Inferior parietal cortex (tissue), 1 donor: ENCODE data around the gene NOS1AP.
A peak's percentile ranks its signal among the peaks of the same experiment; 100 is the strongest.

Source experiments
- DNase-seq: peaks from one replicate; pipeline ENCODE4 v3.0.0-alpha.2; 2016; ENCODE audit errors: extremely low spot score

NOS1AP gene

DNA sequence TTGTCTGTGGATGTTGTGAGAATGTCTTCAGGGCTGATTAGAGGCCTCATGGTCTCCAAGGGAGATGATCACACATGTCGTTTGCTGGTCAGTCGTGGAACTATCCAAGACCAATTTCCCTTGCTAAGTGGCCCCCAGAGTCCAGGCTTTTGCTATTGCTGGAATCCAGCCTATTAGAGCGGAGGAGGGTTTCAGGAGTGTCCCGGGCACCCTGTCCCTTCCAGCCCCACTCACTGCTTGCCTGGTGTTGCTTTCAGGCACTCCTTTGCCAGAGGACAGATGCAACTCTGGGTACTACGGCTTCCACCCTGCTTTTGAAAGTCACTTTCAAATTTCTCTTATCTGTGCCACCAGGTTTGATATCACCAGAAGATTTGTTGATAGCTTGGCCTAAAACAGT is 149.1 kb downstream of the NOS1AP start:
- no peak for DNase-seq

DNA sequence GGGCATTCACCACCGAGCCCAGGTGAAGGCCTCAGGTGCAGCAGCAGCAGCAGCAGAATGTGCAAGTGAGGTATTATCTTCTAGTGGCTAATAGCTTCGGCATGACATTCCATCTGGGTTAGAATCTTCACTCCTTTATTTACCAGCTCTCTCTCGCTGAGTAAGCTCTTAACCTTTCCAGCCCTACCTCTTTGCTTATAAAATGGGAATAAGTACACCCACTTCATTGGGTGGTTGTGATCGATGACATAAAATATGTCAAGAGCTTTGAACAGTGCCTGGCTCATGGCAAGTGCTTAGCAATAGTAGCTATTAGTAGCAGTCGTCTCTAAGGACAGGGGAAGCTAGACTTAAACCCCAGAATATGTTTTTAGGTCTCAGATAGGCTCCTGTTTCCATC is 149.5 kb downstream of the NOS1AP start:
- no peak for DNase-seq

DNA sequence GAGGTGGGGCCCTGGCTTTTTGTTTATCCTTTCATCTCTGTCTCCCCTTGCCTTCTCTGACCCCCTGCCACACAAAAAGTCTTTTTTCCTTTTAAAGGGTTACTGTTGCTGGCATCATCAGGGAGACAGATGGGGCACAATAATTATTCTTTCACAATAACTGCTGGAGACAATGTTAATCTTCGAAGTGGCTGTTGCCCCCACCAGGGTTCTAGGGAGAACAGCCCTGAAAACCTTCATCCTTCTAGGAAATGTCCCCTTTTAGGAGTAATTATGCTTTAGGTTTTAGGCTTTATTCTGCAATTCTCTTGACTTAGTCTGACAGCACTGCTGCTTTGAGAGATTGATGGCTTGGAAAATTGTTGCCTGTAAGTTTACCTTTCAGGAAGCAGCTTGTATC is 150.0 kb downstream of the NOS1AP start:
- DNase-seq, result no peak

DNA sequence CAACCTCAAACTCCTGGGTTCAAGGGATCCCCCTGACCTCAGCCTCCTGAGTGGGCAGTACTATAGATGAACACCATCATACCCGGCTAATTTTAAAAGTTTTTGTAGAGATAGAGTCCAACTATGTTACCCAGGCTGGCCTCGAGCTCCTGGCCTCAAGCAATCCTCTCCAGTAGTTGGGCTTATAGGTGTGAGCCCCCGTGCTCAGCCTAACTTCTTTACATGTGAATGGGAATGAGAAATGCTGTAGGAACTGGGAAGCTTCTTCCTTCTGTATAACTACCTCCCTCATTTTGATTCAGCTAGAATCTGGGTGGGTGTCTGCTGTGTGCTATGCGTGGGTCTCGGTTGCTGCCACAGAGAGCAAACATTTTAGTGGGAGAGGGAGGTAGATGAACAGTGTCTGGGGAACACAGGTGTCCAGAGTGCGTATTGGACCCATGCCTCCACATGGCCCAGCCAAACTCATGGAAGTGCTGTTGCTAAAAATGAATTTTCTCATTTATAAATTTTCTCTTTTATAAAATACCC is 150.6 kb downstream of the NOS1AP start:
- DNase-seq, result no peak

DNA sequence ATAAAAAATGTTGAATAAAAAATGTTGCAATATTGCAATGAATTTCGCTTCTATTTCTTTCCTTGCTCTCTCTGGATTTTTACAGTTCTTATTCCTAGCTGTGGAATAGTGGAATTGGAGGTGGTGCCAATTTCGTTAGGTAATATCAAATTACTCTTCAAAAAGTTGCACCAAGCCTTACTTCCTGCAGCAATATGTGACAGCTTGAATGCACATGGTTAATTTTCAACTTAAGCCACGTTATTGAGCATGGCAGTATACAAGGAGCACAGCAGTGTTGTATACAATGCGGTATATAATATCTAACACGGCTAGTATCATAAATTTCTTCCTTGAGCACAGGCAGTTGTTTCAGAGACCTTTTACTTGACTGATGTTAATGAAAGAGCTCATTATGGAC is 152.5 kb downstream of the NOS1AP start:
- DNase-seq, result no peak

DNA sequence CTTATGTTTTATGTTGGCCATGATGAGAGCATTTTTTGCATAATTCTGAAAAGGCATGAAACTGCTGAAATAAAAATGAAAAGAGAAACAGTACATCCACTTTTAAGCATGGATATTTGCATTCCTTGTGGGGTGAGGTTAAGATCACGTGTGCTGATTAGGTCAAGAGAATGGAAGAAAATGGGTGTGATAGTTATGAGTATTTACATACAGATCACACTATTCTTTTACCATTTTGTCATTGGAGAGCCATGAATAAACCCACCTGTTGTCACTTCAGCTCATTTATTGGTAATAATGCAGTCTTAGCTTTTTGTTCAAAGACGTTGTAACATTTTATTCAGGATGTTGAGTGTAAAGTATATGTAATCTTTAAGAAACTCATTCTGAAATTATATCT is 153.2 kb downstream of the NOS1AP start:
- no peak for DNase-seq

DNA sequence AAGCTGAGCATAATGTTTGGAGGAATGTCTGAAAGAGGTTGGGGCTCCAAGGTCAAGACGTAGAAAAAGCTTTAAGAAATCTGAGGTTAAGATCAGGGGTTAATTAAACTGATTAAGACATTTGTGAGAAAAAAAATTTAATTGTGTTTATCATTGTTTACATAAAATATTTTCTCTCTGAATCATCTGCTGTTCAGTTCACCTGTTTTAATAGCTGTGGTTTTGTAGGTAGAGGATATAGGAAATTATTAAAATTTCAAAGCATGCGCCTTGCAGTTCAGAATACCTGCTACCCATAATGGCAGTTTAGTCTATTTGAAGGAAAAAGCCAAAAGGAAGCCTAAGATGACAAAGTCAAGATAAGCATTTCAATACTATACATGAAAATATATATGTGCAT is 154.0 kb downstream of the NOS1AP start:
- DNase-seq, result no peak

DNA sequence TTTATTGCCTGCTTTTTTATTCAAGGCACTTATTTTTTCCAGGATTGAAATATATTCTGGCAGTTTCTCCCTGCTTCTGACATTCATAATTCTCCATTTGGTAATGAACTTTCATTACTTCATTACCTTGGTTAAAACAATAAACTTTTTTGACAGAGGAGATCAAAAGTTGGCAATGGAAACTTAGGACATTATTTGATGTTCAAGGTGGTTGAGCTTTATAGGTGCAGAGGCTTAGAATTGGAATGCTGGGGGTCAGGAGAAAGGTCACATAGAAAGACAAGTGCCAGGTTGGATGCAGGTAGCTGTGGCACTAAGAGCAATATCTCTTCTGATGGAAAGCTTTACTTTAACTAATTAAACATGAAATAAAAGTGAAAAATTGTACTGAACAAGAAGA is 154.8 kb downstream of the NOS1AP start:
- no peak for DNase-seq

DNA sequence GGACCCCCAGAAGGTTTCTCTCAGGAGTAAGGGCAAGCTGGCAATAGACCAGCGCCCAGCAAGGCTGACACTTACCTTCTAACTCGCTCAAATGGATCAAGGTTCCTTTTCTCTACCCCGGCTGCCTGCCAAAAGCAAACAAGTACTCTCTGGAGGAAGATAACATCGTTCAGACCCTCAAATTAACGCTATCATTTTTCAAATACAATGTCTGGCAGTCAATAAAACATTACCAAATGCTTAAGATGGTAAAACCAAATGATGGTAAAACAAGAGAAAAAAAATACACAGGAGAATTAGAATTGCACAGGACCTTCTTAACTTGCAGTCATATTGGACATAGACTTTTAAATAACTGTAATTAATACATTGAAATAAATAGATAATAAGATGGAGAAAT is 159.1 kb downstream of the NOS1AP start:
- no peak for DNase-seq

DNA sequence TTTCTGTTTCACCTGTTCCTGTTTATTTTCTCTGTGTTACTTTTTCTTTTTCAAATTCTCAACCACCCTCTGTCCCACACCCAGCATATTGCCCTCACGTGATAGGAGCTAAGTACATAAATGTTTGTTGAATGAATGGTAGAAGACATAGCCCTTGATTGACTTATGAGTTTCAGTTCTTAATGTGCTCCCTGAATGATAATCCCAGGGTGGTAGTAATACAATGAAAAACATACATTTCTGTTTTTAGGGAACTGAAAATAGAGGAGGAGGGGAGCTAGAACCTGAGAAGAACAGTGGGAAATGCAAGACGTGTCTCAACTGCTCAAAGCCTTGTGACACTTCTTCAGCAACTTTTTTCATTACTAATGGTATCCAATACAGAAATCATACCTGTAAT is 160.1 kb downstream of the NOS1AP start:
- DNase-seq, result no peak

DNA sequence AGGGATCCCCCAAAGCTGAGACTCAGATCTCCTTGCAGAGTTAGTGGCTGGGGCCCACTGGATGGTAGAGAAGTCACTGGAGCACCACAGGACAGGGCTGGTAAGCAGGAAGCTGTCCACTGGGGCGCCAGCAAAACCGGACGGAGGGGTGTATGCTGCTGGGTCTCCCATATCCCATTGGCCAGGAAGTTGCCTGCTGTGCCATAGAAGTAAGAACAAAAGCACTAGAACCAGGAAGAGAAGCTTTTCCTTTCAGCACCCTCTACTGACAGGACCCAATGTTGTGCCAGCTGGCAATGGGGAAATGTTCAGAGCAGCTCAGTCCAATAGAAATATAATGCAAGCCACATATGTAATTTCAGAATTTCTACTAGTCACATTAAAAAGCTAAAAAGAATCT is 160.6 kb downstream of the NOS1AP start:
- DNase-seq, result peak; percentile 39

DNA sequence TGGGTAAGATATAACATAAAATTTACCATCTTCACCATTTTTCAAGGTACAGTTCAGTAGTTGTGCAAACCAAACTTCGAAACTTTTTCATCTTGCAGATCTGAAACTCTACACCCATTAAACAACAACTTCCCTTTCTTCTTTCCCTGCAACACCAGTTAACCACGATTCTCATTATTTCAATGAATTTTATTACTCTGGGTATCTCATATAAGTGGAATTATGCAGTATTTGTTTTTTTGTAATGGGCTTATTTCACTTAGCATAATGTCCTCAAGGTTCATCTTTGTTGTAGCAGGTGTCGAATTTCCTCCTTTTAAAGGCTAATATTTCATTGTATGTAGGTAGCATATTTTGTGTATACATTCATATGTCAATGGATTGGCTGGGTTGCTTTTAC is 161.0 kb downstream of the NOS1AP start:
- no peak for DNase-seq

DNA sequence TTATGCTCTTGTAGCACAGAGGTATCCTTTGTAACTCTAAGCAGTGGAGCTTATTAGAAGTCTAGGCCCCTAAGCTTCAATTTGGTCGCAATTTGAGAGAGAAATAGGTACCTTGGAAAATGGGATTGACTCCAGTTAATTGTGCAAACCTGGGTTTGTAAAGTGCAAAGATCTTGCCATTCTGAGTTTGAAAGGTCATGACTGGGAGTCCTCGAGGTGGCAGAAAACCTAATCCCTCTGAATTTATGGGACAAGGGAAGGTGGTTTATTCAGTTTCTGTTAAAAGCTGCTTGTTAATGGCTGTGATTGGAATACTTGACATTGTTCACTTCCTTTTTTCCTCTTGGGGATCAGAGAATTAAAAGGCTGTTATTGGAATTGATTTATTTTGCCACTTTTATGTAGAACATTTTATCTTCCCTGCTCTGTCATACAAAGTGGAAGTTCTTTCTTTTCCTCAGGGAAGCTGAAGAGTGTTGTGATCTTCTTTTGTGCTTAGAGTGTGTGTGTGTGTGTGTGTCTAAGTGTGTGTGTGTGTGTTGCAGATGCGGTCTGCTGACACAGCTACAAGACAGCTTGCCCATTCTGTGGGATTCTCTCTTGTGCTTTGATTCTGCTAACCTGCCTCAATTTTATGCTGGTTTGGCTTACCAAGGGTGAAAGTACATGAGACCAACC is 162.7 kb downstream of the NOS1AP start:
- no peak for DNase-seq

DNA sequence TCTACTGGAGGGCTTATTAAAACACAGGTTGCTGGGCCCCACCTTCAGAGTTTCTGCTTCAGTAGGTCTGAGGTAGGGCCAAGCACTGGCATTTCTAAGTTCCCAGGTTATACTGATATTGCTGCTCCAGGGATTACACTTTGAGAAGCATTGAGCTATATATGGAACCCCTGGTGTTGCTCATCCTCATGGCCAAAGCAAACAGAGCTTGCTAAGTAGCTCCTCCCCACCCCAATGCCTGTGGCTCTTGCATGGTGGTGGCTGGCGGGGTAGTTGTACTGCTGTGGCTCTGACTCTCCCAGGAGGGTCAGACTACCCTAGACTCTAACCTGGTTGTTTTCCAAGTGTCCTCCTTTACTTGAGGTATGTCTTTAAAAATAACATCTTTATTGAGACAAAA is 163.6 kb downstream of the NOS1AP start:
- DNase-seq, result no peak

DNA sequence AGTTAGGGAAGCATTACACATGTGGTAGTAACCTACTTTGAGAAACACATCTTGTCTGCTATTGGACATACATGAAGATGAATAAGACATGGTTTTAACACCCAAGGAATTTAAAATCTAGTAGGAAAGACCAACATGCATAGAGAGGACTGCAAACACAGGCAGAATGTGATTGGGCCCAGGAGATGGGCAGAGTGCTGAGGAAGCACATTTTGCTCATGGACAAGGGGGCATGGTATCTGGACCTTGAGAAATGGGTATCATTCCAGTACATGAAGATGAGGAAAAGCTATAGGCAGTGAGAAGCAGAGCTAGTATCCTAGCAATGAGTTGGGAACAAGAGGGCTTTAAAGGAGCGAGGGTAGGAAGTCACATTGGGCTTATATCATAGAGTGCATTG is 164.4 kb downstream of the NOS1AP start:
- no peak for DNase-seq

DNA sequence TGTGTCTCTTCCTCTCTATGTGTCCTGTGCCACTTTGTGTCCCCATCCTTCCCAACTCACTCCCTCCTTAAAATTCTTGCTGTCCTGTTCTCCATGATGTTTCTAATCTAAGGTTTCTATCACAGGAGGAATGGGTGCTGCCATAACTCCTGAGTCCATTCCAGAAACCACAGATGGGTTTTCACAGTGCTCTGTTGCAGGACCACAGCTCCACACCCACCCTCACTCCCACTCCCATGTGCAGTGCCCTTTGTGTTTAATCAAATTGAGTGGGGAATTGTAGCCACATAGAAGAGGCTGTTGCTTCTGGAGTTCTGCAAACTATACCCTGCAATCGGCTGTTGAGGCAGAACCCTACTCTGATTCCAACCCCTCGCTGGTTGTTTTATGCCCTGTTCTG is 165.1 kb downstream of the NOS1AP start:
- DNase-seq, result no peak

DNA sequence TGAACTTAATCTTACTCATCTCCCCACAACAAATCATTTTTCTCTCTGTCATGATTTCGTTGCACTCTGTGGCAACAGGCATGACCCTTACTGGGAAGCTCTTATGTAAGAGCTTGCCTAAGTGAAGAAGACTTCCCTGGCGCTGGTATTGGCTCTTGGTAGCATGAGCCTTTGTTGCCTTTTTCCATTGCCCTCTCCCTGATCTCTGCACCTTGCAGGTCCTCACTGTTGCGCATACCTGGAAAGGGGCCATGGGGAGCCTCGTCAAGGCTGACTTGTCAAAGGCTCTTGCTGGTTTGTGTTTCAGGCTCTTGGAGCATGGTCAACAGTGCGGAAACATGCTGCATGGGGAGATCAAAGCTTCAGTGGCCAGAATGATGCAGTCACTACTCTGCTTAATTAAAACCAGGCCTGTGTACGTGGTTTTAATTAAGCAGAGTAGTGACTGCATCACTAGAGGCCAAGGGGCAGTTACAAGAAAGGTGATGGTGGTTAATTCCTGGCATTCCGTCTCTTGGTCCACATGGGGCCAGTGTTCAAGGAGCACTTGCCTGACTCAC is 165.8 kb downstream of the NOS1AP start:
- no peak for DNase-seq

DNA sequence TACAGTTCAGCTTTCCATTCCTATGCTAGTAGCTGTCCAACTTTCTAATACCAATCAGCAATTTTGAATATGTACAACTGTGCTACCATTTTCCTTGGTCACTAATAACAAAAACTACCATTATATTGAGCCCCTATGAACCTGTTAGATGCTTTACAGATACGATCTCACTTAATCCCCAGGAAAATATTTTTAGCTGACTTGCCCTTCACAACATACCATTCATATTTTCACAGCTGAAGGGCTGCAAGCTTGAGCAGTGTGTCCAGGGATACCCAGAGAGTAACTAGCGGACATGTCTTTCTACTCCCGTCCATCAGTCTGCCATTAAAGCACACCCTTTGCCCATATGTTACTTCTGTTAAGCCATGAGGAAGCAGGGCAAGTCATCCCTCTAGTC is 166.7 kb downstream of the NOS1AP start:
- DNase-seq, result no peak

DNA sequence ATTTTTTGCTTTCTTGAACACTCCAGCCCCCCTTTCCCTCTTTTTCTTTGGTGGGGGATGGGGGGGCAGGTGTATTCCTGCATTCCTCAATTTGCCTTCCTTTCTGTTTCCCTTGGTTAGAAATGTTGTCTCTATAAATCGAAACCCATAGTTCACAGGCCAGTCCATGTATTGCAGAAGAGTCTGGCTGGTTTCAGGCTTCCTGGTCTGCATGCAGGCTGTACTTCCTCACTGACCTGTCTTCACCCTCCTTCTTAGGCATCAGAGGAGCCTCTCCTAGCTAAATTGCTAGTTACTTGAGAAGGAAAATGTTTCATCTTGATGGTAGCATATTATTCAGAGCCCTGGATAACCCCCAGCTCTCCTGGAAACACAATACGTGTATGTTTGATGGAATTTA is 167.1 kb downstream of the NOS1AP start:
- no peak for DNase-seq

DNA sequence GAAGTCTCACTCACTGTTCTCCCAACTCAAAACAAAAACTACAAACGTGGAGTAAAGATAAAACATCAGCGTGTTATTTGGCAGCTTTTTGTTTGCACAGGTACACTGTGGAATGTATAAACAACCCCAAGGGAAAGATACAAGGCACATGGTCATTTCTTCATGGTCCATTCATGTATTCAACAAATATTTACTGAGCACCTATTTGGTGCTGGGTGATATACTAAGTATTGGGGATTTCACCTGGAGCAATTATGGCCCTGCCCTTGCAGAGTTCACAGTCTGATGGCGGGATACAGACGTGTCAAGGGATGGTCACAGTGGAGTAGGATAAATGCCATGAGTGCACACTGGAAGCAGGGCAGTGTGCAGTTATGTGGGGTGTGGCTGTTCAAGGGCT is 171.1 kb downstream of the NOS1AP start:
- DNase-seq, result no peak

DNA sequence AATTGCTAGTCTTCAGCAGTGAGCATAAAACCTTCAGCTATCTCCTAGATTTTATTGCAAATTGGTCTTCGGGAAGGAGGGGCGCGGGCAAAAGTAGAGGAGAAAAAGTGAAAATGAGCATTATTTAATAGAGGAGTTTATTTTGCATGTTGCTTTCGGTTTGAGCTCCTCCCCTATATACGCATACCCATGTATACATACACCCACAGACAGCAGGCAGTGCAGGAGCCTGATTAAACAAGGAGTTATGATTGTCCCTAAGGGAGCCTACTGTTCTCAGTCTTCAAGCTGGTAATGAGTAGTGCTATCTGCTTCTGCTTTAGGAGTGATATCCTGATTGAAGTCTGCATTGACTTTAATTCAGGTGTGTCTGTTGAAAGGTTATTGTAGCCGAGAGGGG is 173.3 kb downstream of the NOS1AP start:
- no peak for DNase-seq

DNA sequence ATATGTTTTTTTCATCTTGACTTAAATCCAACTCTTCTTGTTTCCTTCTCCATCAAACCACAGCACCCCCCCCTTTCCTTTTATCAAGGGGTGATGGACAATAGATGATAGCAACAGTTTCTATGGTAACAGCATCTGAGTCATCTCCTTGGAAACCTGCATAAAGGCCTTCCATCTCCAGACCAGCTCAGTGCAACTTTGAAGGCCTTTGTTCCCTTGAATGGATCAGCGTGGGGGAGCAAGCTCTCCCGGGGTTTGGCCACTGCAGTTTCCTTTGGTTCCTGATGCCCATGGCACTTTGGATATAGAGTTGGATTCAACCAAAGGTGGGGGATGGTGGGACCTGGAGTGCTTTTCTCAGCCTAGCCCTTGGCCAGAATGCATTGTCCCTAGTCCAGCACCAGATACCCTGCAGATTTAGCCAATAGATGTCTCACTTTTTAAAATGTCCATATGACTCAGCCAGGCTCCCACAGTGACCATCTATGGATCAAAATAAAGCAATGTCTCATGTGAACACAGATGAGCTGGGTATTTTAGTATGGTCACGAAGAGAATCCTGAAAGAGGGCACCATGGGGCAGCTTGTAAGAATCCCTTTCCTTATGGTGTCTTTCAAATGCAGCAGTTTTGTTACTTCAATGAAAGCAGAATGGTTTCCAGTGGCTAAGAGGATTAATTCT is 179.5 kb downstream of the NOS1AP start:
- peak; percentile 30 for DNase-seq

DNA sequence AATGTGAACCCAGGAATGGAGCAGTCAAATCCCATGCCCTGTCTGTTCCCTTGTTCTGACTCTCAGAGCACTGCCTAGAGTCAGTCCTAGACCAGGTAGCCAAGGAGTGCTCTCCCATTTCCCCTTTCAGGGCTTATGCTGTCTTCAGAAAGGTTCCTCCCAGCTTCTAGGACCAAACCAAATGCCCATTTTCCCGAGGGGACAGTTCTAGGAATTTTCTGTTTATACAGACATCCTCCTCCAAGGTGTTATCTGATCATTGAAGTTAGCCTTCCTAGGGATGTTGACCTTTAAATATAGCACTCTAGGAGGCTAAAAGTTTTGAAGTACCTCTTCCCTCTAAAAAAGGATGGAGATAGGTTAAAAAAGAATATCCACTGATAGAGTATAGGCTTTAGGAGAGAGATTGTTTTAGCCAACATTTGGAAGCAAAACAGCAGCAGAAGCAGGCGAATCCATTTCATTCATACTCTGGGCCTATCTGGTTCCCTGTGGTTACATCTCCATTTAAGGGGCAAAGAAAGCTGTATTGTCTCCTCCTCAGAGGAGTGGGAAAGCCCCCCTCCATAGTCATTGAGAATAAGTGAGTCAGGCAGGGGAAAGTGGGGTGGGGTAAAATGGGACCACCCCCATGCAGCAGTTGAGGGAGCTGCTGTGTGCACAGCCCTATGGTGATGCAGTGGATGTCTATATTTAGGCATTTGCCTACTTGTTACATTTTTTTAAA is 180.7 kb downstream of the NOS1AP start:
- no peak for DNase-seq
